ENCODE measurements around the gene GABRR1. TPM values are rescaled to one million over a fixed set of nuclear protein-coding genes. Genes with fewer than 3 reads are reported as not detected.

GABRR1 gene
- total RNA-seq, 1 experiment from 2014 or later: 0.33 TPM

DNA sequence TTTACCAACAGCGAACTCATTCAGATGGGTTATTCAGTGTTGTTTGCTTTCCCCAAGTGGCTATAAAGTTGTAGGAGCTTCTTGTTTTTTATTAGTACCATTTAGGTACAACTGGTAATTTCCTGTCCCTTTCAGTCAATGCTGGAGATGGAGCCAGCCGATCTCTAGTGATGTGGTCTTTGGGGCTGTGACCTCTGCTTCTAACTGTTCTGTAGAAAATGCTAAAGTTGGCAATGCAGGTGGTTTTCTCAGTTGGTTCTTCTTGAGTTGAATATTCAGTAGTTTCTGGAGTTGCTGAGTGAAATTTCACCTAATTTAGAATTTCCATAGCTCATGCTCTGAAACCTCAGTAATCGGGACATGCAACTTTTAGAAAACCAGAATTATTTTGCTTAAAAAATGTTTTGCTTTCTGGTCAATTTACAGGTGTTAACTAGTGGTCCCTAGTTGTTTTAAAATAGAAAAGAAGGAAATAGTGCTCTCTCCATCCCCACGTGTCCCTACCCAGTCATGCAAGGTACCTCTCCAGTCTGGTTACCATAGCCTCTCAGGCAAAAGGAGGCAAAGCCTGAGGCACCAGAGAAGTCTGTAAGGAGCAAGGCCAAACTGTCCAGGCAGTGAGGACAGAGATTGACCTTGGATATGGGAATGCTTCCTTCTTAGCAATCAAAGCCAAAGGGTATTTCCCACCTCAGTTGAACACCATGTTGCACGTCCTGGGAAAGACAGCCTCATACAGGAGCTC lies 27.3 kb upstream of the GABRR1 start:
- DNase-seq: no peak
- Histone ChIP-seq H3K4me1 (ENCODE audit: insufficient read depth, low read length) (peaks cover 6% of the 10 kb centered on the region; the same call in 1 of the 2 replicates), H3K14ac (ENCODE audit: insufficient read depth, low read length) (no peak overlapping the region), H3K56ac (ENCODE audit: insufficient read length, low read depth, low read length) (no peak overlapping the region), H3K4me2 (ENCODE audit: insufficient read depth, insufficient read length, low read length) (no peak overlapping the region), H4K91ac (ENCODE audit: insufficient read length, low read depth, low read length) (no peak overlapping the region), H3K9ac (ENCODE audit: extremely low read depth, insufficient read length, low read length) (no peak overlapping the region), H2AK5ac (ENCODE audit: insufficient read length, low read length) (no peak overlapping the region), H4K8ac (replicated peaks; ENCODE audit: insufficient read length, low read depth, low read length) (no peak overlapping the region), H3K79me1 (ENCODE audit: insufficient read depth, low read depth, low read length, poor library complexity, severe bottlenecking) (no peaks in the 10 kb centered on the region), H3K27me3 (ENCODE audit: insufficient read depth, low read length) (no peaks in the 10 kb centered on the region), H3K27ac (ENCODE audit: insufficient read length, low read depth, low read length) (no peak overlapping the region), H3T11ph (ENCODE audit: low read length) (no peak overlapping the region), H3K9me3 (ENCODE audit: control insufficient read depth, low read depth, low read length) (no peaks in the 10 kb centered on the region), H3K23ac (ENCODE audit: insufficient read length, low read depth, low read length) (no peak overlapping the region), H2BK5ac (ENCODE audit: insufficient read length, low read length) (no peak overlapping the region), H2BK12ac (ENCODE audit: insufficient read length, low read depth, low read length) (no peak overlapping the region), H2AFZ (ENCODE audit: low read length) (no peak overlapping the region), H3K18ac (ENCODE audit: insufficient read length, low read depth, low read length) (no peak overlapping the region), H3K79me2 (ENCODE audit: insufficient read depth, low read length) (no peaks in the 10 kb centered on the region), H2BK20ac (ENCODE audit: low read depth, low read length, poor library complexity, severe bottlenecking) (no peak overlapping the region), H4K5ac (ENCODE audit: insufficient read length, low read depth, low read length) (no peak overlapping the region), H2BK15ac (ENCODE audit: low read depth, low read length) (no peak overlapping the region), H3K4ac (ENCODE audit: low read depth, low read length) (no peak overlapping the region), H3K23me2 (ENCODE audit: insufficient read length, low read depth, low read length, poor library complexity, severe bottlenecking) (no peaks in the 10 kb centered on the region), H4K20me1 (ENCODE audit: control insufficient read depth, insufficient read depth, insufficient read length) (no peaks in the 10 kb centered on the region), H2BK120ac (ENCODE audit: low read depth, low read length, poor library complexity, severe bottlenecking) (no peak overlapping the region)
- Mint-ChIP-seq H3K9me3 (no peaks in the 10 kb centered on the region; a peak in 1 of 5 replicates), H3K36me3 (ENCODE audit: insufficient read depth in 1 of 3, low read depth in 3 of 3) (no peaks in the 10 kb centered on the region; a peak in 1 of 7 replicates), H3K27me3 (ENCODE audit: low read depth) (peaks cover 11% of the 10 kb centered on the region), H3K4me1 (peaks cover 29% of the 10 kb centered on the region in 2 experiments), H3K4me3 (no peak overlapping the region), H3K27ac (no peak overlapping the region)
- no CpG with 5 or more reads among the region's 5 CpGs for whole genome bisulfite sequencing (ENCODE audit: extremely low coverage, insufficient read length, low lambda C conversion rate)
- TF ChIP-seq, protein P1, sequence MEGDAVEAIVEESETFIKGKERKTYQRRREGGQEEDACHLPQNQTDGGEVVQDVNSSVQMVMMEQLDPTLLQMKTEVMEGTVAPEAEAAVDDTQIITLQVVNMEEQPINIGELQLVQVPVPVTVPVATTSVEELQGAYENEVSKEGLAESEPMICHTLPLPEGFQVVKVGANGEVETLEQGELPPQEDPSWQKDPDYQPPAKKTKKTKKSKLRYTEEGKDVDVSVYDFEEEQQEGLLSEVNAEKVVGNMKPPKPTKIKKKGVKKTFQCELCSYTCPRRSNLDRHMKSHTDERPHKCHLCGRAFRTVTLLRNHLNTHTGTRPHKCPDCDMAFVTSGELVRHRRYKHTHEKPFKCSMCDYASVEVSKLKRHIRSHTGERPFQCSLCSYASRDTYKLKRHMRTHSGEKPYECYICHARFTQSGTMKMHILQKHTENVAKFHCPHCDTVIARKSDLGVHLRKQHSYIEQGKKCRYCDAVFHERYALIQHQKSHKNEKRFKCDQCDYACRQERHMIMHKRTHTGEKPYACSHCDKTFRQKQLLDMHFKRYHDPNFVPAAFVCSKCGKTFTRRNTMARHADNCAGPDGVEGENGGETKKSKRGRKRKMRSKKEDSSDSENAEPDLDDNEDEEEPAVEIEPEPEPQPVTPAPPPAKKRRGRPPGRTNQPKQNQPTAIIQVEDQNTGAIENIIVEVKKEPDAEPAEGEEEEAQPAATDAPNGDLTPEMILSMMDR (conservative IDR thresholded peaks at IDR 0.05): no peak
